ENCODE results near the gene ACADVL. TPM values are rescaled to one million over a fixed set of nuclear protein-coding genes. Genes with fewer than 3 reads are reported as not detected.
A peak's percentile ranks its signal among the peaks of the same experiment; 100 is the strongest.

Gene ACADVL
- total RNA-seq, 4 donors from 2014 or later, result 677 to 996 (median 722) TPM

- DNase-seq (ENCODE audit: low spot score) (no peak), ATAC-seq (ENCODE audit: low FRiP score) (no peak)
- TF ChIP-seq CTCF (IDR thresholded peaks at IDR 0.05), result no peak
Measured at GRCh38 chr17:7249830-7250229, 30.1 kb downstream of the ACADVL start.

- no peak for TF ChIP-seq CTCF (IDR thresholded peaks at IDR 0.05)
- peak; percentile 4 for ATAC-seq (ENCODE audit: low FRiP score)
- DNase-seq (ENCODE audit: low spot score), result no peak
Measured at GRCh38 chr17:7250695-7251627, 31.2 kb downstream of the ACADVL start.

GRCh38 chr17:7251661-7252175 is 32.0 kb downstream of the ACADVL start, which contains the start of gene CTDNEP1:
TSS of gene CTDNEP1 (minus strand) at chr17:7251734. CDS start at chr17:7251296, 438 bp downstream.
- peak; percentile 95 for ATAC-seq (ENCODE audit: low FRiP score)
- peak; percentile 96 for DNase-seq (ENCODE audit: low spot score)
- no peak for TF ChIP-seq CTCF (IDR thresholded peaks at IDR 0.05)

GRCh38 chr17:7252176-7253043 is 32.7 kb downstream of the ACADVL start, which contains the start of gene ELP5:
TSS of gene ELP5 (plus strand) at chr17:7252215. CDS start at chr17:7252551, 336 bp downstream.
- no peak for TF ChIP-seq CTCF (IDR thresholded peaks at IDR 0.05)
- ATAC-seq (ENCODE audit: low FRiP score), result peak; percentile 75
- peak; percentile 92 for DNase-seq (ENCODE audit: low spot score)

- ATAC-seq (ENCODE audit: low FRiP score) (no peak), DNase-seq (ENCODE audit: low spot score) (no peak)
- TF ChIP-seq CTCF (IDR thresholded peaks at IDR 0.05), result no peak
Measured at GRCh38 chr17:7253082-7253481, 33.3 kb downstream of the ACADVL start.

- no peak for DNase-seq (ENCODE audit: low spot score)
- no peak for ATAC-seq (ENCODE audit: low FRiP score)
- TF ChIP-seq CTCF (IDR thresholded peaks at IDR 0.05), result no peak
Measured at GRCh38 chr17:7254511-7254910, 34.8 kb downstream of the ACADVL start.
